IPS DF 19.7 (cell line): ENCODE measurements around the gene C19orf33.
"Not testable (repeated sequence)": the region's sequence is repeated elsewhere in the genome, so short reads cannot be mapped to it uniquely, and the experiment has no call there.

Experiments used
- DNase-seq: peaks from one replicate; pipeline ENCODE4 v3.0.0-alpha.2; 2013; ENCODE audit warnings: low read depth, low spot score

The C19orf33 gene

GRCh38 chr19:38339011-38339410, 35.0 kb downstream of the C19orf33 start:
- not testable (repeated sequence) for DNase-seq

- no peak for DNase-seq
Observed at GRCh38 chr19:38340927-38341326, 36.9 kb downstream of the C19orf33 start.

GRCh38 chr19:38346837-38347236, 42.8 kb downstream of the C19orf33 start:
- DNase-seq: no peak

- DNase-seq: no peak
Observed at GRCh38 chr19:38350883-38351282, 46.8 kb downstream of the C19orf33 start.

GRCh38 chr19:38351865-38352395, 47.9 kb downstream of the C19orf33 start:
- DNase-seq: no peak

GRCh38 chr19:38352611-38353010, 48.6 kb downstream of the C19orf33 start:
- no peak for DNase-seq
